ENCODE data around the gene ARHGEF12. TPM values are rescaled to one million over a fixed set of nuclear protein-coding genes. Genes with fewer than 3 reads are reported as not detected.

Gene ARHGEF12
- total RNA-seq, 4 donors from 2014 or later, result 64.4 to 108 (median 88.3) TPM

DNA sequence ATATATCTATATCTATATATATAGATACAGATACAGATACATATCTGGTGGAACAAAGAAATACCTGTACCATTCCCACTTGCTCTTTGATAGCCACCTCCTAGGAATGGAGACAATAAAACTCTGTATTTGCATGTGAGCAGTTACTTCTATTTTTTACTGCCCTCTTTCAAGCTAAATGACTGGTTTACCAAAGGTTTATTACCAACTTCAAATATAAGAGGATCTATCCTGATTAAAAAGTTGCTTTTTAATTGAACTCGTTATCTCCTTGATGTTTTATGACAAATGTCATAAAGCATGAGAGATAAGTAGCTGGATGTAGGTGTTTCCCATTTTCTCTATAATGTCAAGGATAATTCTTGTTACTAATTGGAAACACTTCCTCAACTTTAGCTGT lies 153.6 kb downstream of the ARHGEF12 start:
- TF ChIP-seq, protein P1, sequence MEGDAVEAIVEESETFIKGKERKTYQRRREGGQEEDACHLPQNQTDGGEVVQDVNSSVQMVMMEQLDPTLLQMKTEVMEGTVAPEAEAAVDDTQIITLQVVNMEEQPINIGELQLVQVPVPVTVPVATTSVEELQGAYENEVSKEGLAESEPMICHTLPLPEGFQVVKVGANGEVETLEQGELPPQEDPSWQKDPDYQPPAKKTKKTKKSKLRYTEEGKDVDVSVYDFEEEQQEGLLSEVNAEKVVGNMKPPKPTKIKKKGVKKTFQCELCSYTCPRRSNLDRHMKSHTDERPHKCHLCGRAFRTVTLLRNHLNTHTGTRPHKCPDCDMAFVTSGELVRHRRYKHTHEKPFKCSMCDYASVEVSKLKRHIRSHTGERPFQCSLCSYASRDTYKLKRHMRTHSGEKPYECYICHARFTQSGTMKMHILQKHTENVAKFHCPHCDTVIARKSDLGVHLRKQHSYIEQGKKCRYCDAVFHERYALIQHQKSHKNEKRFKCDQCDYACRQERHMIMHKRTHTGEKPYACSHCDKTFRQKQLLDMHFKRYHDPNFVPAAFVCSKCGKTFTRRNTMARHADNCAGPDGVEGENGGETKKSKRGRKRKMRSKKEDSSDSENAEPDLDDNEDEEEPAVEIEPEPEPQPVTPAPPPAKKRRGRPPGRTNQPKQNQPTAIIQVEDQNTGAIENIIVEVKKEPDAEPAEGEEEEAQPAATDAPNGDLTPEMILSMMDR (IDR thresholded peaks at IDR 0.05; ENCODE audit: low read depth), result no peak

DNA sequence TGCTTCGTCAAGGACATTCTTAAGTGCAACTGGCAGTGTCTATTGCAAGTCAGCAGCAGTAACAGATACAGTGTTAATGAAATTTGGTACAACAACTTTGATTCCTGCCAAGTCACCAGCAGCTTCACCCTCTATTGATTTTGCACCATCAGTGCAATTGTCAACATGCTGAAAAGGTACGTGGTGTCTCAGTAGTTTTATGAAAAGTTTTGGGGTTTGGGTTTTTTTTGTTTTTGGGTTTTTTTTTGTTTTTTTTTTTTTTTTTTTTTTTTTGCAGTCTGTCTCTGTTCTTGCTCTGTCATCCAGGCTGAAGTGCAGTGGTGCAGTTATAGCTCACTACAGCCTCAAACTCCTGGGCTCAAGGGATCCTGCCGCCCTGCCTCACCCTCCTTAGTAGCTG lies 156.3 kb downstream of the ARHGEF12 start:
- TF ChIP-seq, protein P1 (IDR thresholded peaks at IDR 0.05; ENCODE audit: low read depth), result no peak

DNA sequence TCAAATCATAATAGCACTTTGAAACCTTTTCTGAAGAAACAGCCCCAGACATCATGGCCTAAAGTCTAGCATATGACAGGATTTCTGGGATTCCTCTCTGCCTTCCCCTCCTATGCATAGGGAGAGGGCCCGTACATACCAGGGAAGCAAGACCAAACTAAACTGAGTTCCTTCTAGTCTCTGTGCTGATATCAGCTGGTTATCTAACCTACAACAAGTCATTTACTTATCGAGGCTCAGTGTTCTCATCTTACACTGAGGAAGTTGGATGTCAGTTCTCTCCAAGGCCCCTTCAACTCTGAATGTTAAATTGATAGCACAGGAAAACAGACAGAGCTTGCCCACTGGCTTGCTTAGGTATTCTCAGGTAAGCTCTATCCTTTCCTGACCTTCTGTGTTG lies 158.4 kb downstream of the ARHGEF12 start:
- TF ChIP-seq, protein P1 (IDR thresholded peaks at IDR 0.05; ENCODE audit: low read depth), result no peak

DNA sequence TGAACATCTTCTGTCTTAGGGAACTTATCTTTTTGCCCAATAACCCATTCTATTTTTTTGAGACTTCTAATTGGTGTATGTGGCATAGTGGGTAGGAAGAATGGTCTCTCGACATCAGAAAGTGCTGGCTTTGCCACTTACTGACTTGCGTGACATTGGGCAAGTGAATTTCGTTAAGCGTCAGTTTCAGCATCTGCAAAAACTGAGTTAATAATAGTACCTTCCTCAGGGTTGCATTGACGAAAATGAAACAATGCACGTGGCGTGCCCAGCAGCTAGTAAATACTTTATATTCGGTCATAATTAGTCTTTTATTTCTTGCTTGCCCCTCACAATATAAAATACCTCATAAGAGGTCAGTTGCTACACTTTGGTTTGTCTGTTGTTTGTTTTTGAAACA lies 162.9 kb downstream of the ARHGEF12 start:
- TF ChIP-seq, protein P1 (IDR thresholded peaks at IDR 0.05; ENCODE audit: low read depth), result no peak

DNA sequence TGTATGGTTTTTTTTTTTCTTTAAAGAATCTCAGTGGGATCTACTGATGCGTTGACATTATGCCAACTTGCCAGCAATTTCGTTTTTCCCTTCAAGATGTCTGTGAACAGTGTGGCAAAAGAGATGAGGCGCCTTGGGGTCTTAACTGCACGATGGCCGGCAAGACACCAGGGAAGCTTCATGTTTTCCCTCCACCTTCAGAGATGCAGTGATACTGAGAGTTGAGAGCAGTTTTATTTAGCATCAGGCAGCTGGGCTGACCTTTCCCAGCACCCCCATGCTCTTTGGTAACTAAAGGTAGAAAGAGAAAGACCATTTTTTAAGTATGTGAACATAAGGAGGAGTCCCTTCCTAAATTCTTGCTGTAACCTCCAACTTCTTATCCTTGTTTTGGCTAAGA lies 163.6 kb downstream of the ARHGEF12 start:
- TF ChIP-seq, protein P1 (IDR thresholded peaks at IDR 0.05; ENCODE audit: low read depth), result no peak

DNA sequence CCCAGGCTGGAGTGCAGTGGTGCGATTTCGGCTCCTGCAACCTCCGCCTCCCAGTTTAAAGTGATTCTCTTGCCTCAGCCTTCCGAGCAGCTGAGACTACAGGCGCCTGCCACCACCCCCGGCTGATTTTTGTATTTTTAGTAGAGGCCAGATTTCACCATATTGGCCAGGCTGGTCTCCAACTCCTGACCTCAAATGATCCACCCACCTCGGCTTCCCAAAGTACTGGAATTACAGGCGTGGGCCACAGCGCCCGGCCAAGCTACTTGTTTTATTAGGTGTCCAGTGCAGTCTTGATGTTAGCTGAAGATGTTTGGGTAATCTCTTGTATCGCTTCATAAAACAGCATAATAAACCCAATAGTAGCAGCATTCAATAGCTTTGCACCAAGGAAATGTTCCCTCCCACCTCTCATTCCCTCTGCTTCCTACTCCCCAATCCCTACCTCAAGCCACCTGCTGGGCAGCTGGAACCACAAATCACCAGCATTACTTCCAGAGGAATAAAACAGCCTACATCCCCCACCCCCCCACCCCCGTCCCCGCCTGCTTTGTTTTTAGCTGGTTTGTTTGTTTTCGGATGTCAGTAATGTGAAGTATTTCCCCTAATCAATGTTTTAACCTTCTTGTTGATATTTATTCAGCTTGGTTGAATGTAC lies 164.3 kb downstream of the ARHGEF12 start:
- TF ChIP-seq, protein P1 (IDR thresholded peaks at IDR 0.05; ENCODE audit: low read depth), result no peak

DNA sequence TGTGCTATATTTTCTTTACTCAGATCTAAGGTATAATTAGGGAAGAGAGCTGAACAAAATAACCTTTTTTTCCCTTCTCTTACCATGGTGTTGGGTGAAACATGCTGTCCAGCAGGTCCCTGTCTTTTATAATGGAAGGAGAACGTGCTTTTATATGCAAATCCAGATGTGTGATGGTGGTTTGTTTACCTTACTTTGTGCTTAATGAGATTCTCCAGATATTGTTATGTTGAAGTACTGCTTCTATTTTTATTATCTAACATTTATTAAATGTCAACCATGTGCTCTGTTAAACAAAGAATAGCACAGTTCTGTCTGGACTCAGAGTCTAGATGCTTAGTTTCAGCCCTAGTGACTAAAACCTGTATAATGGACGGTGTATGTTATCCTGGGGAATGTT lies 165.2 kb downstream of the ARHGEF12 start:
- TF ChIP-seq, protein P1 (IDR thresholded peaks at IDR 0.05; ENCODE audit: low read depth), result no peak

Data from subcutaneous adipose tissue (tissue), 4 donors.